Lung (tissue), 12 donors: ENCODE measurements around the gene TFF1. TPM values are rescaled to one million over a fixed set of nuclear protein-coding genes. Genes with fewer than 3 reads are reported as not detected.

ENCODE experiments used
- ATAC-seq: fragments of 200-7000 bp; cut with Tn5 transposase; one replicate; pipeline ENCODE4 v1.9.1; 2020; ENCODE audit warnings: moderate number of reproducible peaks; ENCODE audit not compliant: insufficient read depth, low FRiP score
- DNase-seq, 3 donors: peaks; one replicate each; pipeline ENCODE4 v3.0.0-alpha.2; 2013 to 2017
- H3K27ac ChIP-seq, 2 donors: one replicate each; pipeline ENCODE4 v1.5.1; 2013; ENCODE audit warnings: mild to moderate bottlenecking in 2 of 2, moderate library complexity in 2 of 2, control low read depth in 1 of 2, inconsistent platforms in 1 of 2, low read depth in 1 of 2, low read length in 1 of 2
- H3K27me3 ChIP-seq, 3 donors: one replicate each; pipeline ENCODE4 v1.5.1; 2013; ENCODE audit warnings: low read length in 2 of 3; ENCODE audit not compliant: control insufficient read depth in 3 of 3, insufficient read depth in 3 of 3
- H3K36me3 ChIP-seq, 4 donors: one replicate each; pipeline ENCODE4 v1.5.1; 2013; ENCODE audit warnings: low read length in 4 of 4, mild to moderate bottlenecking in 1 of 4, moderate library complexity in 1 of 4; ENCODE audit not compliant: control insufficient read depth in 4 of 4, insufficient read depth in 4 of 4
- H3K4me1 ChIP-seq, 5 donors: one replicate each; pipeline ENCODE4 v1.5.1; 2013; ENCODE audit warnings: low read length in 5 of 5, mild to moderate bottlenecking in 2 of 5, moderate library complexity in 1 of 5; ENCODE audit not compliant: control insufficient read depth in 5 of 5, insufficient read depth in 5 of 5
- H3K4me3 ChIP-seq: one replicate; pipeline ENCODE4 v1.5.1; 2013; ENCODE audit warnings: mild to moderate bottlenecking, control low read depth, moderate library complexity
- H3K9ac ChIP-seq, 2 donors: one replicate each; pipeline ENCODE4 v1.5.1; 2013; ENCODE audit warnings: low read length in 2 of 2, control low read depth in 1 of 2; ENCODE audit not compliant: insufficient read depth in 1 of 2
- H3K9me3 ChIP-seq, 4 donors: one replicate each; pipeline ENCODE4 v1.5.1; 2013; ENCODE audit warnings: low read length in 3 of 4, mild to moderate bottlenecking in 1 of 4, moderate library complexity in 1 of 4; ENCODE audit not compliant: control insufficient read depth in 4 of 4, insufficient read depth in 3 of 4
- CTCF ChIP-seq: IDR thresholded peaks from 2 replicates; pipeline ENCODE4 v1.5.1; 2012; ENCODE audit warnings: mild to moderate bottlenecking; ENCODE audit errors: control extremely low read depth, extremely low read depth
- whole genome bisulfite sequencing, 2 donors: extraction: QIAGEN DNeasy Blood & Tissue Kit; methylation state at CpG; one replicate each; pipeline ENCODE4 v1.1.7; 2013; 5-methylcytosine and 5-hydroxymethylcytosine counted together
- polyA plus RNA-seq, 2 donors: library from polyadenylated mRNA; stranded (reverse); fragments of 200-250 nt; gene quantifications; one replicate each; pipeline ENCODE4 v1.2.1, GENCODE V29; 2013
- total RNA-seq, 2 donors: library from RNA; depleted of rRNA in 1 of 2; stranded (reverse); fragments of >200 nt in 1 of 2; gene quantifications; one replicate each; pipeline ENCODE4 v1.2.1, GENCODE V29; 2014 to 2021
- donor health status: control.
- donor health status: control.
- donor health status: Bipolar disorder and iron deficiency.
- donor health status: healthy.
- donor health status: DM: yes; HTN: yes; CAD: no.

TFF1 gene
- total and polyA plus RNA-seq, 4 donors = 0.83 to 3.8 (median 1.2) TPM; not detected in 1

- no peak overlapping the region for H3K27ac ChIP-seq
- peaks cover 0 to 30% (median 3%) of the 10 kb centered on the region in 5 donors for H3K4me1 ChIP-seq
- H3K9me3 ChIP-seq = peaks cover 0 to under 1% (median 0%) of the 10 kb centered on the region in 4 donors
- H3K9ac ChIP-seq = no peak overlapping the region
- no peaks in the 10 kb centered on the region for H3K36me3 ChIP-seq
- WGBS, 2 donors = 96 to 99% methylated on average over 6 of the region's 6 CpGs
- no peak overlapping the region for H3K4me3 ChIP-seq
- ATAC-seq = no peak
- TF ChIP-seq CTCF = no peak
- DNase-seq = no peak
- H3K27me3 ChIP-seq = peaks cover 0 to 2% (median 0%) of the 10 kb centered on the region in 3 donors
Observed at GRCh38 chr21:42387843-42388340, 21.6 kb upstream of the TFF1 start.

GRCh38 chr21:42387164-42387563, 20.8 kb upstream of the TFF1 start:
- Histone ChIP-seq H3K9me3 (peaks cover 0 to 3% (median under 1%) of the 10 kb centered on the region in 4 donors), H3K9ac (no peak overlapping the region), H3K4me3 (no peak overlapping the region), H3K36me3 (no peaks in the 10 kb centered on the region), H3K27ac (no peak overlapping the region), H3K4me1 (peaks cover 0 to 30% (median 3%) of the 10 kb centered on the region in 5 donors), H3K27me3 (peaks cover 0 to 2% (median 0%) of the 10 kb centered on the region in 3 donors)
- ATAC-seq (no peak), DNase-seq (no peak)
- 51 to 59% methylated on average over 3 of the region's 3 CpGs for WGBS, 2 donors
- no peak for TF ChIP-seq CTCF

- WGBS, 2 donors = 81 to 91% methylated on average over 11 of the region's 11 CpGs
- Histone ChIP-seq H3K4me3 (no peak overlapping the region), H3K27me3 (peaks cover 0 to under 1% (median 0%) of the 10 kb centered on the region in 3 donors), H3K9ac (no peak overlapping the region), H3K36me3 (no peaks in the 10 kb centered on the region), H3K27ac (no peak overlapping the region), H3K9me3 (peaks cover 0 to 7% (median 1%) of the 10 kb centered on the region in 4 donors), H3K4me1 (peaks cover 0 to 30% (median 3%) of the 10 kb centered on the region in 5 donors)
- no peak for TF ChIP-seq CTCF
- ATAC-seq = no peak
- DNase-seq = no peak
Observed at GRCh38 chr21:42386034-42386591, 19.8 kb upstream of the TFF1 start.
